ENCODE measurements around the gene HMGB1.

HMGB1 gene

GRCh38 chr13:30440910-30441703, 24.6 kb downstream of the HMGB1 start:
- POLR2A ChIA-PET = interaction anchor here (0.6 kb wide), 1 partner anchor 11 kb away, joined by 4 read pairs; no protein-coding TSS in a partner anchor
- CTCF ChIA-PET = interaction anchor here (0.9 to 5.6 kb wide), 3 partner anchors 11 to 309 kb away, joined by 3 to 34 read pairs (median 5); no protein-coding TSS in a partner anchor
- no peak for DNase-seq (ENCODE audit: extremely low spot score)
- no peak for TF ChIP-seq CTCF (IDR thresholded peaks at IDR 0.05; ENCODE audit: control extremely low read depth, extremely low read depth, low read depth, missing control alignments)

DNA sequence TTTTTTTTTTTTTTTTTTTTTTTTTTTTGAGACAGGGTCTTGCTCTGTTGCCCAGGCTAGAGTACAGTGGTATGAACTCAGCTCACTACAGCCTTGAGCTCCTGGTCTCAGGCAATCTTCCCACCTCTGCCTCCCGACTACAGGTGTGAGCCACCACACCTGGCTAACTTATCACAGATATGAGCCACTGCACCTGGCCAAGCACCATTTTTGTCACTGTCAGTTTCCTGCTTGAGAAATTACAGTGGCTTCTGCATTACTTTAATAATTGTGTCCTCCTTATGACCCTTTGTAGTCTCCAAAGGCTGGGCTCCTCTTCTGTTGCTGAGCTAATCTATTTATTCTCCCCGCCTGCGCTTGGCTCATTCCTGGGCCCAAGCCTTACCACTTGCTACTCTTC, 27.4 kb downstream of the HMGB1 start:
- no peak for DNase-seq (ENCODE audit: extremely low spot score)
- no peak for TF ChIP-seq CTCF (IDR thresholded peaks at IDR 0.05; ENCODE audit: control extremely low read depth, extremely low read depth, low read depth, missing control alignments)
- ChIA-PET POLR2A (interaction anchor here (1.0 kb wide), 1 partner anchor 16 kb away, joined by 4 read pairs; the partner anchor contains the start of gene UBE2L5), CTCF (interaction anchor here (1.1 kb wide), 1 partner anchor 32 kb away, joined by 3 read pairs; no protein-coding TSS in a partner anchor)

- no peak for DNase-seq (ENCODE audit: extremely low spot score)
- no peak for TF ChIP-seq CTCF (IDR thresholded peaks at IDR 0.05; ENCODE audit: control extremely low read depth, extremely low read depth, low read depth, missing control alignments)
- ChIA-PET CTCF (interaction anchor here (1.4 to 1.6 kb wide), 2 partner anchors 9 to 18 kb away, joined by 4 to 8 read pairs; no protein-coding TSS in a partner anchor), POLR2A (no interaction called here)
Observed at GRCh38 chr13:30437177-30437576, 28.6 kb downstream of the HMGB1 start.

GRCh38 chr13:30435911-30436451, 29.8 kb downstream of the HMGB1 start:
- POLR2A ChIA-PET = no interaction called here
- CTCF ChIA-PET = interaction anchor here (1.6 kb wide), 1 partner anchor 10 kb away, joined by 8 read pairs; no protein-coding TSS in a partner anchor
- no peak for TF ChIP-seq CTCF (IDR thresholded peaks at IDR 0.05; ENCODE audit: control extremely low read depth, extremely low read depth, low read depth, missing control alignments)
- no peak for DNase-seq (ENCODE audit: extremely low spot score)

GRCh38 chr13:30431269-30431940, 34.3 kb downstream of the HMGB1 start:
- no peak for TF ChIP-seq CTCF (IDR thresholded peaks at IDR 0.05; ENCODE audit: control extremely low read depth, extremely low read depth, low read depth, missing control alignments)
- ChIA-PET POLR2A (no interaction called here), CTCF (interaction anchor here (1.0 to 3.6 kb wide), 9 partner anchors 9 to 299 kb away, joined by 3 to 34 read pairs (median 4); partner anchors contain the start of gene UBE2L5)
- DNase-seq (ENCODE audit: extremely low spot score) = no peak

All from GM10248 (cell line).